Adipocyte (in vitro differentiated cells): ENCODE data around the gene LRRC73.

Experiments used
- DNase-seq: peaks from one replicate; pipeline ENCODE4 v3.0.0-alpha.2; 2015; ENCODE audit warnings: low read depth
- H3K27me3 ChIP-seq: replicated peaks from 2 replicates; pipeline ENCODE4 v1.7.0; 2013; ENCODE audit warnings: mild to moderate bottlenecking, low read length, moderate library complexity; ENCODE audit not compliant: control insufficient read depth, insufficient read depth
- H3K36me3 ChIP-seq: 2 replicates; pipeline ENCODE4 v1.7.0; 2013; ENCODE audit warnings: low read length, mild to moderate bottlenecking, moderate library complexity; ENCODE audit not compliant: control insufficient read depth, insufficient read depth, severe bottlenecking
- H3K4me1 ChIP-seq: 2 replicates; pipeline ENCODE4 v1.7.0; 2013; ENCODE audit warnings: mild to moderate bottlenecking, low read length, moderate library complexity; ENCODE audit not compliant: control insufficient read depth, insufficient read depth
- H3K4me3 ChIP-seq: 2 replicates; pipeline ENCODE4 v1.7.0; 2013; ENCODE audit warnings: mild to moderate bottlenecking, low read length, moderate library complexity
- H3K9ac ChIP-seq: 2 replicates; pipeline ENCODE4 v1.7.0; 2013; ENCODE audit warnings: mild to moderate bottlenecking, low read length, moderate library complexity
- H3K9me3 ChIP-seq: 2 replicates; pipeline ENCODE4 v1.7.0; 2013; ENCODE audit warnings: mild to moderate bottlenecking, low read length, moderate library complexity; ENCODE audit not compliant: control insufficient read depth

The LRRC73 gene

GRCh38 chr6:43490523-43490939, 19.6 kb downstream of the LRRC73 start:
- no peaks in the 10 kb centered on the region for H3K36me3 ChIP-seq

DNA sequence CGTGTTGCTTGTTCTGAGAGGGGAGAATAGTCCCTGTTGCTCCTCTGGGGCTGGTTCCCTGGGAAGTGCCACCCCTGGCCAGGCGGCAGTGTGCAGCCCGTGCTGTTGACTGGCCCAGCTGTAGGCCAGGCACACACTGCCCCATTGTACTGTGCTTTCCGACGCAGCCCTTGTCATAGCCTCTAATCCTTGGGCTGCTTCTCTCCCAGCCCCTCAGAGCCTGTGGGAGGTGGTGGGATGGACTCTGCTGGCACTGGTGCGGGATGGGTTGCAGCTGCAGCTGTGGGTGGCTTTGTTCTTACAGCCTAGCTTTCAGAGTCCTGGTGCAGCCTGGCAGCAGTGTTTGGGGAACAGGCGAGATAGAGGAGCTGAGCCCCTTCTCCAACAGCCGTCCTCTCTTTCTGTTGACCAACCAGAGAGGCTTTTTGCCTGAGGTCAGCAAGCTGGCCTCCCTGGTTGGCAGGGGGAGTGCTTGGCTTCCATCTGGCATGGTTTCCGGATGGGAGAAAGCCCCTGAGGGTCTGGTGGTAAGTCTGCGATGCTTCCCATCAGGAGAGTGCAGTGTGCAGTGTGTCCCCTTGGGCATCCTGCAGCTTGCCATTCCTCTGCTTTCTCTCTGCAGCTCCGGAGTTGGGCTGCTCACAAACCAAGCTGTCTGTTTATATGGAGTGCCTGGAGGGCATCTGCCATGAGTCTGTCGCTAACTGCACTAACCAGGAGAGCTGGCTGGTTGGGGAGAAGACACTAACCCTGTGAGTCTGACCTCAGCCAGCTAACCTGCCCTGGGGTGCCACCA, 20.7 kb downstream of the LRRC73 start:
- no peak overlapping the region for H3K9ac ChIP-seq
- no peak for DNase-seq
- no peaks in the 10 kb centered on the region for H3K27me3 ChIP-seq
- H3K4me3 ChIP-seq, result no peak overlapping the region
- H3K9me3 ChIP-seq, result no peaks in the 10 kb centered on the region
- H3K36me3 ChIP-seq, result no peaks in the 10 kb centered on the region
- peaks cover 28% of the 10 kb centered on the region for H3K4me1 ChIP-seq

More at GRCh38 chr6:43490523-43490939, 19.6 kb downstream of the LRRC73 start:
- H3K9me3 ChIP-seq, result no peaks in the 10 kb centered on the region
- H3K4me3 ChIP-seq, result no peak overlapping the region
- peaks cover 36% of the 10 kb centered on the region for H3K4me1 ChIP-seq
- no peak for DNase-seq
- H3K9ac ChIP-seq, result no peak overlapping the region
- H3K27me3 ChIP-seq, result no peaks in the 10 kb centered on the region

DNA sequence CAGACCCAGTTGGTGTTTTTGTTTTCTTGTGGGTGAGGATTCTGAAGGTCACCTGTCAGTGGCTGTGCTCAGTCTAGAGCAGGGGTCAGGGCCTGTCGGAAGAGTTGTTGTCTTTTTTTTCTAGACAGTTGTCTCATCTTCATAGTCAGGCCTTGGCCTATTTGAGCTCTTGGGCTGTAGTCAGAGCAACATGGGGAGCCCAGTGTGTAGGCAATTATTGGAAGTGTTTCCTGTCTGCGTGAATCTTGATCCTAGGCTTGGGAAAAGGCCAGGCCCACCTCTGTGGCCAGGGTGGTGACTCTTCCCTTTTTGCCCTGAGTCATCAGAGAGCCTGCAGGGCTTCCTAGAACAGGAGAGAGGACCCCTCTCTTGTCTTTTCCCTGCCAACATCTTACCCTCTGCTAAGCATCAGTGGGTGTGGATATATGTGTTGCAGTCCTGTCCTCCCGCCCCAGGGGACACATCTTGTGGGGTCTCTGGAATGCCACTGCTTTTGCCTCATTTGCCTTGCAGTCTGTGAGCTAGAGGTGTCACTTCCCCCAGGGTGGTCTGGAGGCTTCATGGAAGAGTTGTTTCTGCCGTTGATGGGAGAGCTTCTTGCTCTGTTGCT, 21.4 kb downstream of the LRRC73 start:
- Histone ChIP-seq H3K4me3 (no peak overlapping the region), H3K27me3 (no peaks in the 10 kb centered on the region)
- no peak for DNase-seq

GRCh38 chr6:43481591-43482236, 28.4 kb downstream of the LRRC73 start:
- H3K4me1 ChIP-seq, result peaks cover 11% of the 10 kb centered on the region
- no peaks in the 10 kb centered on the region for H3K27me3 ChIP-seq
- H3K4me3 ChIP-seq, result no peak overlapping the region
- no peak overlapping the region for H3K9ac ChIP-seq
- H3K9me3 ChIP-seq, result no peaks in the 10 kb centered on the region
- no peak for DNase-seq
- H3K36me3 ChIP-seq, result no peaks in the 10 kb centered on the region

More for the DNA sequence above, 21.4 kb downstream of the LRRC73 start:
- Histone ChIP-seq H3K9me3 (no peaks in the 10 kb centered on the region), H3K36me3 (no peaks in the 10 kb centered on the region), H3K4me1 (peaks cover 28% of the 10 kb centered on the region), H3K9ac (no peak overlapping the region)

- H3K9me3 ChIP-seq, result no peaks in the 10 kb centered on the region
- no peak overlapping the region for H3K4me3 ChIP-seq
- no peak for DNase-seq
- peaks cover 11% of the 10 kb centered on the region for H3K4me1 ChIP-seq
- no peaks in the 10 kb centered on the region for H3K27me3 ChIP-seq
- H3K9ac ChIP-seq, result no peak overlapping the region
- H3K36me3 ChIP-seq, result no peaks in the 10 kb centered on the region
These were observed 29.1 kb downstream of the LRRC73 start for GRCh38 chr6:43481075-43481474.

GRCh38 chr6:43478008-43478372, 32.2 kb downstream of the LRRC73 start:
- Histone ChIP-seq H3K4me1 (peaks cover 11% of the 10 kb centered on the region), H3K9ac (peak overlapping the region; percentile 89), H3K4me3 (peak overlapping the region; percentile 87), H3K36me3 (no peaks in the 10 kb centered on the region), H3K9me3 (no peaks in the 10 kb centered on the region), H3K27me3 (no peaks in the 10 kb centered on the region)
- DNase-seq, result no peak

- peak; percentile 96 for DNase-seq
These were observed 32.7 kb downstream of the LRRC73 start, which contains the start of gene TJAP1 for GRCh38 chr6:43477235-43478007. Gene TJAP1, plus strand, starts transcription at chr6:43477570. Its CDS starts 21,432 bp downstream, at chr6:43499002.

GRCh38 chr6:43476746-43477145, 33.4 kb downstream of the LRRC73 start:
- Histone ChIP-seq H3K9me3 (no peaks in the 10 kb centered on the region), H3K9ac (no peak overlapping the region), H3K4me3 (peak overlapping the region; percentile 87), H3K4me1 (peaks cover 11% of the 10 kb centered on the region), H3K36me3 (no peaks in the 10 kb centered on the region), H3K27me3 (peaks cover 4% of the 10 kb centered on the region)
- no peak for DNase-seq

More at GRCh38 chr6:43477235-43478007, 32.7 kb downstream of the LRRC73 start, which contains the start of gene TJAP1:
- Histone ChIP-seq H3K9me3 (no peaks in the 10 kb centered on the region), H3K27me3 (no peaks in the 10 kb centered on the region), H3K4me1 (peaks cover 11% of the 10 kb centered on the region), H3K9ac (peak within 1 kb of the TSS; percentile 89), H3K36me3 (no peaks in the 10 kb centered on the region), H3K4me3 (peak within 1 kb of the TSS; percentile 87)

DNA sequence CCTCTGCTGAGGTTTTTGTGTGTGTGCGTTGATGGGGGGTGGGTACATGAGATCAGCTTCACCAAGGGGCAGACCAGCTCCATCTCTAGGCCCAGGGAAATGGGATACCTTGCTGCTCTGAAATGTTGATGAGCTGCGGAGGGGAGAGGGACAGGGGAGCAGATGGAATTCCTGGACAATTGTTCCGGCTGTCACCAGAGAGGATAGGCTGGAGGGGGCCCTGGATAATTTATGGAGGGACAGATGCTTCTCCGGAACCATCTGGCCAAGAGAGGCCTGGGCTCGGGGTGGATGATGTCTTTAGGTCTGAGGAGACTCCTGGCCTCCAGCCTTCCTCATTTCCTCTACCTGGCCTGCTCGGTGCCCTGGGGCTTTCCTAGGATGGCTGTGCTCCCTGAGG, 34.6 kb downstream of the LRRC73 start:
- H3K9ac ChIP-seq, result no peak overlapping the region
- no peak for DNase-seq
- H3K4me3 ChIP-seq, result no peak overlapping the region
- no peaks in the 10 kb centered on the region for H3K36me3 ChIP-seq
- H3K9me3 ChIP-seq, result no peaks in the 10 kb centered on the region
- H3K4me1 ChIP-seq, result peaks cover 11% of the 10 kb centered on the region
- peaks cover 9% of the 10 kb centered on the region for H3K27me3 ChIP-seq

- Histone ChIP-seq H3K9me3 (no peaks in the 10 kb centered on the region), H3K36me3 (no peaks in the 10 kb centered on the region), H3K9ac (no peak overlapping the region), H3K27me3 (peaks cover 27% of the 10 kb centered on the region), H3K4me1 (no peaks in the 10 kb centered on the region), H3K4me3 (no peak overlapping the region)
- DNase-seq, result no peak
These were observed 37.6 kb downstream of the LRRC73 start for GRCh38 chr6:43472515-43472914.

GRCh38 chr6:43471399-43471798, 38.7 kb downstream of the LRRC73 start:
- Histone ChIP-seq H3K4me1 (no peaks in the 10 kb centered on the region), H3K9ac (no peak overlapping the region), H3K27me3 (peaks cover 27% of the 10 kb centered on the region), H3K4me3 (no peak overlapping the region), H3K9me3 (no peaks in the 10 kb centered on the region), H3K36me3 (no peaks in the 10 kb centered on the region)
- no peak for DNase-seq
